Measurements from ENCODE around the gene ATP7A. TPM values are rescaled to one million over a fixed set of nuclear protein-coding genes. Genes with fewer than 3 reads are reported as not detected.
"Not testable (repeated sequence)": the region's sequence is repeated elsewhere in the genome, so short reads cannot be mapped to it uniquely, and the experiment has no call there.

ATP7A gene
- total RNA-seq: 1 to 10 TPM; 5.7 to 5.9 TPM

- POLR2A ChIA-PET: interaction anchor here (0.6 to 3.0 kb wide), 4 partner anchors 11 to 470 kb away, joined by 3 to 10 read pairs (median 4); partner anchors contain the start of gene COX7B
Observed at GRCh38 chrX:77910108-77910840, at the start of gene ATP7A. TSS of gene ATP7A (plus strand) at chrX:77910693. CDS start at chrX:77971642, 60,949 bp downstream.

GRCh38 chrX:77875372-77875771, 35.1 kb upstream of the ATP7A start:
- ChIA-PET CTCF (no interaction called here), POLR2A (no interaction called here)

More at GRCh38 chrX:77910108-77910840, at the start of gene ATP7A:
- CTCF ChIA-PET: interaction anchor here (0.6 to 2.4 kb wide), 6 partner anchors 9 to 206 kb away, joined by 3 to 9 read pairs (median 4); partner anchors contain the start of gene COX7B

GRCh38 chrX:77881418-77881817, 29.1 kb upstream of the ATP7A start:
- POLR2A ChIA-PET, CTCF ChIA-PET: not testable (repeated sequence)

GRCh38 chrX:77892887-77893286, 17.6 kb upstream of the ATP7A start:
- CTCF ChIA-PET: interaction anchor here (0.6 kb wide), 1 partner anchor 14 kb away, joined by 5 read pairs; no protein-coding TSS in a partner anchor
- POLR2A ChIA-PET: no interaction called here

GRCh38 chrX:77893713-77894112, 16.8 kb upstream of the ATP7A start:
- ChIA-PET CTCF (no interaction called here), POLR2A (no interaction called here)

- POLR2A ChIA-PET: interaction anchor here (0.6 kb wide), 1 partner anchor 129 kb away, joined by 3 read pairs; no protein-coding TSS in a partner anchor
- CTCF ChIA-PET: no interaction called here
Observed at GRCh38 chrX:77894921-77895886, 15.3 kb upstream of the ATP7A start, which contains the start of gene MAGT1. TSS of gene MAGT1 (minus strand) at chrX:77895435. CDS start at chrX:77895410, 25 bp downstream.

GRCh38 chrX:77899081-77899828, 11.2 kb upstream of the ATP7A start, which contains the start of gene COX7B:
TSS of gene COX7B (plus strand) at chrX:77899468. CDS start at chrX:77899554, 86 bp downstream.
- POLR2A ChIA-PET: interaction anchor here (1.5 kb wide), 1 partner anchor 11 kb away, joined by 10 read pairs; the partner anchor contains the start of gene ATP7A
- CTCF ChIA-PET: interaction anchor here (0.6 to 1.4 kb wide), 3 partner anchors 10 to 1551 kb away, joined by 3 to 9 read pairs (median 4); partner anchors contain the start of gene ATP7A

- POLR2A ChIA-PET: no interaction called here
Observed at GRCh38 chrX:77900688-77901087, 9.8 kb upstream of the ATP7A start.

GRCh38 chrX:77901506-77901905, 9.0 kb upstream of the ATP7A start:
- ChIA-PET CTCF (interaction anchor here (0.7 to 0.8 kb wide), 2 partner anchors 9 to 191 kb away, joined by 3 read pairs; partner anchors contain the start of gene ATP7A), POLR2A (no interaction called here)

More at GRCh38 chrX:77900688-77901087, 9.8 kb upstream of the ATP7A start:
- CTCF ChIA-PET: no interaction called here

GRCh38 chrX:77917294-77917933, 6.9 kb downstream of the ATP7A start:
- POLR2A ChIA-PET: no interaction called here
- CTCF ChIA-PET: no interaction called here

- CTCF ChIA-PET: no interaction called here
Observed at GRCh38 chrX:77918568-77918967, 8.1 kb downstream of the ATP7A start.

GRCh38 chrX:77919370-77919769, 8.9 kb downstream of the ATP7A start:
- POLR2A ChIA-PET, CTCF ChIA-PET: not testable (repeated sequence)

More at GRCh38 chrX:77918568-77918967, 8.1 kb downstream of the ATP7A start:
- POLR2A ChIA-PET: interaction anchor here (0.6 kb wide), 1 partner anchor 92 kb away, joined by 3 read pairs; no protein-coding TSS in a partner anchor

- CTCF ChIA-PET: no interaction called here
Observed at GRCh38 chrX:77922787-77923186, 12.3 kb downstream of the ATP7A start.

GRCh38 chrX:77924320-77924859, 13.9 kb downstream of the ATP7A start:
- ChIA-PET CTCF (no interaction called here), POLR2A (no interaction called here)

More at GRCh38 chrX:77922787-77923186, 12.3 kb downstream of the ATP7A start:
- POLR2A ChIA-PET: no interaction called here

- POLR2A ChIA-PET: no interaction called here
- CTCF ChIA-PET: interaction anchor here (0.6 to 1.1 kb wide), 2 partner anchors 98 to 117 kb away, joined by 3 read pairs; no protein-coding TSS in a partner anchor
Observed at GRCh38 chrX:77925764-77926163, 15.3 kb downstream of the ATP7A start.

GRCh38 chrX:77930581-77930980, 20.1 kb downstream of the ATP7A start:
- ChIA-PET CTCF (interaction anchor here (0.6 kb wide), 1 partner anchor 1483 kb away, joined by 3 read pairs; no protein-coding TSS in a partner anchor), POLR2A (no interaction called here)

GRCh38 chrX:77935886-77936285, 25.4 kb downstream of the ATP7A start:
- CTCF ChIA-PET: no interaction called here
- POLR2A ChIA-PET: no interaction called here

GRCh38 chrX:77936299-77936698, 25.8 kb downstream of the ATP7A start:
- CTCF ChIA-PET: no interaction called here
- POLR2A ChIA-PET: no interaction called here

Data from activated CD8-positive, alpha-beta memory T cell treated with anti-CD3 and anti-CD28 coated beads for 36 hours (primary cell).